ENCODE data around the gene RBM20.

Gene RBM20

DNA sequence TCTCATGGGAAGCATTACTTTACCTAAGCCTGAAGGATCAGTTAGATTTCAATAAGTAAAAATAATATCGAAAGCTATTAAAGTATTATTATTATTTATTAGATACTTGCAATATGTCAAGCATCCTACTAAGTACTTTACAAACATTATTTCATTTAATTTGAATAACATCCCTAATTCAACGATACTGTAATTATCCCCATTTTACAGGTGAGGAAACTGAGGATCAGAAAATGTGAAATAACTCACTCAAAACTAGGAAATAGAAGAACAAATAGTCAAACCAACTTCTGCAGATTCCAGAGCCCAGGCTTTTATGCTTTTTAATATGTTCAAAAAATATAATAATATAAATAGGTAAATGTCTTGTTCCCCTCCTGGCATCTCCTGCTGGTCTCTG lies 217.3 kb downstream of the RBM20 start:
- DNase-seq (ENCODE audit: insufficient read length, low spot score) (no peak), FAIRE-seq (no peak)
- TF ChIP-seq, protein P1, sequence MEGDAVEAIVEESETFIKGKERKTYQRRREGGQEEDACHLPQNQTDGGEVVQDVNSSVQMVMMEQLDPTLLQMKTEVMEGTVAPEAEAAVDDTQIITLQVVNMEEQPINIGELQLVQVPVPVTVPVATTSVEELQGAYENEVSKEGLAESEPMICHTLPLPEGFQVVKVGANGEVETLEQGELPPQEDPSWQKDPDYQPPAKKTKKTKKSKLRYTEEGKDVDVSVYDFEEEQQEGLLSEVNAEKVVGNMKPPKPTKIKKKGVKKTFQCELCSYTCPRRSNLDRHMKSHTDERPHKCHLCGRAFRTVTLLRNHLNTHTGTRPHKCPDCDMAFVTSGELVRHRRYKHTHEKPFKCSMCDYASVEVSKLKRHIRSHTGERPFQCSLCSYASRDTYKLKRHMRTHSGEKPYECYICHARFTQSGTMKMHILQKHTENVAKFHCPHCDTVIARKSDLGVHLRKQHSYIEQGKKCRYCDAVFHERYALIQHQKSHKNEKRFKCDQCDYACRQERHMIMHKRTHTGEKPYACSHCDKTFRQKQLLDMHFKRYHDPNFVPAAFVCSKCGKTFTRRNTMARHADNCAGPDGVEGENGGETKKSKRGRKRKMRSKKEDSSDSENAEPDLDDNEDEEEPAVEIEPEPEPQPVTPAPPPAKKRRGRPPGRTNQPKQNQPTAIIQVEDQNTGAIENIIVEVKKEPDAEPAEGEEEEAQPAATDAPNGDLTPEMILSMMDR (IDR thresholded peaks at IDR 0.05; ENCODE audit: insufficient read depth, missing control alignments) = no peak

DNA sequence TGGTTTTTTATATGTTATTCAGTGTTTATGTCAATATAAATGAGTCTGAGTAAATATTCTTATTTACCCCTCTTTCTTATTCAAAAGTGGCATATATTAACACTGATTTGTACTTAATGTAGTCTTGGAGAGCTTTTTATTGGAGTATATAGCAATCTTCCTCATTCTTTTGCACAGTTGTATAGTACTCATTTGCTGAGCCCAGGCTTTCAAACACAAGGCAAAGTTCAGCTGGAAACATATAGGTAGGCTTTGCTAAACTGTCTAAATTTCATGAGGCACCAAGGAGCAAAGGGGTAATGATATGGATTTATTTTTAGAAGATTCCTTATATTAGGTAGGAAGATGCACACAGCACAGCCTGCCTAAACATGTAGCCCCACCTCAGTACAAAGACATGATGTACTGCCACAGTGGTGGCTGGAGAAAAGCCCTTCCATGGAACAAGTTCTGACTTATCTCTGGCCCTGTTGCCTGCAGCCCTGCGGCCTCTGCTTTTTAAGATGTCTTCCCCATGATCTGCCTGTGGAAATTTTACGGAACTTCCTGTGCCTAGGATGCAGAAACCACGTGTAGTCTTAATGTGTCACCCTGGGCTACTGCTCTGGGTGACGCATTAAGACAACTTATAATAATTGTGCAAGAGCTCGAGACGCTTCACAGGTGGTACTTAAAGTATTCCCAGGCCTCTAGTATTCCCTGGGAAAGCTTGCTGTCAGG lies 218.0 kb downstream of the RBM20 start:
- TF ChIP-seq, protein P1 (IDR thresholded peaks at IDR 0.05; ENCODE audit: insufficient read depth, missing control alignments) = no peak
- FAIRE-seq (no peak), DNase-seq (ENCODE audit: insufficient read length, low spot score) (no peak)

DNA sequence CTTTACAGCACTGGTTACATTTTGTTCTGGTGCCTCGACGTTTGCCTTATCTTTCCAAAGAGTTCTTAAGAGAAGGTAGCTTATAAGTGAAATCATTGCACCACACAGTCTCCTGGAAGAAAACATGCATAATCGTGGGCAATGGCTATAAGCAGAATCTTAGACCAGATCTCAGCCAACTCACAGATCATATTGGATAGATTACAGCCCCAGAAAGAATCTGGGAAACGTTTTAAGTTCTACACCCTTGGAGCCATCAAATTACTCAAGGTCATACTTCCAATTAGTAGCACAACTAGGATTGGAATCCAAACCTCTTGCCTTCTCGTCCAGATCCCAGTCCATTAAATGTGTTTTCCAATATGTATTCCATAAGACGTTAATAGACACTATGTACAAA lies 218.8 kb downstream of the RBM20 start:
- FAIRE-seq (no peak), DNase-seq (ENCODE audit: insufficient read length, low spot score) (no peak)
- TF ChIP-seq, protein P1 (IDR thresholded peaks at IDR 0.05; ENCODE audit: insufficient read depth, missing control alignments) = no peak

DNA sequence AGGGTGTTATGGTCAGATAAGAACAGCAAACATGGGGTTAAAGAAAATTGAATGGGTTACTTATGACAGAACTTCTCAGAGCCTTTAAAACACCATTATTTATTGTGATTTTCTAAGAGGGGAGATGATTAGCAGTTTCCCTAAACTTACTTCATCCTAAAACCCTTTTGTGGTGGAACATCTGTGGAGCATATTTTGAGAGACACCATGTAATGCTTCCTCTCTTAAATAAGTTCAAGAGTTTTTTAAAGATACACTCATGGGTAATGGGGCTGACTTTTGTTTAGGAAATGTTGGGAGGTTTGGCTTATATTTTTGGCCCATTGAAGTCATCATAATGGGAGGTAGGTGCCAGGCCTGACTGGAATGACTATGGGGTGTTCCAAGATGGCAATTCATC lies 219.2 kb downstream of the RBM20 start:
- TF ChIP-seq, protein P1 (IDR thresholded peaks at IDR 0.05; ENCODE audit: insufficient read depth, missing control alignments) = no peak
- FAIRE-seq (no peak), DNase-seq (ENCODE audit: insufficient read length, low spot score) (no peak)

DNA sequence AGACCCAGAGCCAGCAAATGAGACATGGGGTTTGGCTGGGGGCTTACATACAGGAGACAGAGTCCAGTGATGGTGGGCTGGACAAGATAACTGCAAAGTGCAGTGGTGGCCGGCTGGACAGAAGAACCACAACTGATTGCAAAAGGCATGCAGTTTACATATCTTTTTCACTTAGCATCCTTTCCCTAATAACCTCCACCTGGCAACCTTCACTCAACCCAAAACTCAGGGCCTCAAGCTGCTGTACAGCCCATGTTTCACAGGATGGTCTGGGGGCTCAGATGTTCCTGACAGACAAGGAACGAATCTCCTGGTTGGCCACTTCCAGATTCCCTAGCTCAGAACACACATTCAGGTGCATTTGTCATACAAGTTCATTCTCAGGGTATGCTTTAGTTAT lies 219.8 kb downstream of the RBM20 start:
- TF ChIP-seq, protein P1 (IDR thresholded peaks at IDR 0.05; ENCODE audit: insufficient read depth, missing control alignments) = no peak
- FAIRE-seq = no peak
- DNase-seq (ENCODE audit: insufficient read length, low spot score) = no peak

DNA sequence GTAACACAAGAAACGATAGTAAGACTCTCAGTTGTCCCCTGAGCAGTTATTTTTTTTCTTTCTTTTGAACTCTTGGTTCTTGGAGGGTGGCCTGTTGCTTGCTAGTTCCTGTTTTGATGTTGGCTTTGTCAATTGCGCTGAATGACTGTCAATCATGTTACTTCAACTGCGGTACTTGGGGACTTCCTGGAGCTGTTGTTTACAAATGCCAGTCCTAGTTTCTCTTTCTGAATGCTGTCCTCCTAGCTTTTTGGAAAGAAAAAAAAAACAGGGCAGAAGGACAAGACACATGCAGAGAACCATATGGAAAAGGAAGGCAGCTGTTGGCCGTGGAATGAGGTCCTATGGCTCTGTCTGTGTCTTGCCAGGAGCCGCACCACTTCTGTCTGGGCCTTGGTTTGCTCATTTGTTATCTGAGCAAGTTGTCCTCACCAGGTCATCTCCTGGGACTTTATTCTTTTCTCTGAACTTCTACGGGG lies 220.6 kb downstream of the RBM20 start:
- FAIRE-seq (no peak), DNase-seq (ENCODE audit: insufficient read length, low spot score) (no peak)
- TF ChIP-seq, protein P1 (IDR thresholded peaks at IDR 0.05; ENCODE audit: insufficient read depth, missing control alignments) = no peak

DNA sequence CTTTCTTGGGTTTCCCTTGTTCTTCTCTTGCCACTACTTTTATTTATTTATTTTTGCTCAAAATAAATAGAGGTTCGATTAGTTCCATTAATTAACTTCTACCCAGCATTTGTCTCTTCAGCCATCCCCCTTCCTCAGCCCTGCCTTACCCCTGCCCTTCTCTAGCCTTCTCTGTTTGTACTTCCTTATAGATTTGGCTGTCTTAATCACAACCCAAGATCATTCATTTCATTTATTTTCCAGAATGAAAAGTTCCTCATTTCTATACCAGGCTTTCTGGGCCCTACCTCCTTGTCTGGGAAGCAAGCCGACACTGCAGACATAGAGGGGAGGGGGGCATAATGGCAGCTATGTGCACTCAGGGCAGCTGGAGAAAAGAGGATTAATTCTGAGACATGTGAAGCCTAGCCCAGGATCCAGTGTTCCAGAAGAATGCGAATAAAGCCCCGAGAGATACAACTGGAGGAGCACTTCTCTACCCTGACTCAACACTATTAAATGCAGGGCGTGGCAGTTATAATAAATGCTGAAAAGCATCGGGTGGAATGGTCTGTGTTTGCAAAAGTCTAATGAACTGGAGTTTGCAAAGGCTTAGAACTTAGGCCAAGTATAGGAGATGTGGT lies 221.2 kb downstream of the RBM20 start:
- DNase-seq (ENCODE audit: insufficient read length, low spot score) = no peak
- TF ChIP-seq, protein P1 (IDR thresholded peaks at IDR 0.05; ENCODE audit: insufficient read depth, missing control alignments) = no peak
- no peak for FAIRE-seq

Data from D721Med (cell line).